WI38 (cell line): ENCODE measurements around the gene MARCHF10.

Experiments
- H3K4me3 ChIP-seq: 2 replicates; pipeline ENCODE4 v1.5.1; 2011; ENCODE audit warnings: low read depth, mild to moderate bottlenecking, control low read depth, low read length
- CTCF ChIP-seq: IDR thresholded peaks from 2 replicates; pipeline ENCODE4 v1.5.1; 2012; ENCODE audit warnings: low read depth, mild to moderate bottlenecking, control low read depth, low read length

MARCHF10 gene

DNA sequence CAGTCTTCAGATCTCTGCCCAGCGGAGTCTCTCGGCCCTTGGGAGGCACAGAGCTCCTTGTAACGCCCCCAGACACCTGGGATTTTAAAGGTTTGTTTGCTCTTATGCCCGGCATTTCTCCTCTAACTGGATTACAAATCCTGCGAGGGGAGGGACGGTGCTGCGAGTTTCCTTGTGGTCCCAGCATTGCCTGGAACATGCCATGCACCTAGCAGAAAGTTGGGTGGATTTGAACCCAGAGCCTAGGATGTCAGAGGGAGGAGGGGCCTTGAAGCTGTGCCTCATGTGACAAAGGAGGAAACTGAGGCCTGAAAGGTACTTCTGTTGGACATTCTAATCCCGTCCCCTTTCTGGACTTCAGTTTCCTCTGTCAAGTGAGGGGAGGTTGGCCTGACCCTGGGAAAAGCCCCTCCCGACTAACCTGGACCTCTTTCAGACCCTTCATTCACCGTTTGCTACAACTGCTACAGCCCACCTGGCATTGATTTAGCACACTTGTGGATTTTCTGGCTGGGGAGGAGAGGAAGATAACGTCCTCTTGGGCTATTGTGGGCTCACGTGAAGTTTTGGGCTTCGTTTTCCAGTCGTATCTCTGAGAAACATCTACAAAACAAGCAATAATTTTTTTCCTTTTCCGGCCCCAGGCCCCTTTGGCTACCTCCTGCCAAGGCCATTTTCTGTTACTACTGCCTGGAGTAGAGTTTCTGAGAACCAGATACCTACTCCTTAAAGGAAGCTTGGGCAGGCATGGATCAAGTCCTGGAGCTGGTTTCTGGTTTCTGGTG, 149.8 kb downstream of the MARCHF10 start:
- TF ChIP-seq CTCF: no peak
- H3K4me3 ChIP-seq: no peak overlapping the region

DNA sequence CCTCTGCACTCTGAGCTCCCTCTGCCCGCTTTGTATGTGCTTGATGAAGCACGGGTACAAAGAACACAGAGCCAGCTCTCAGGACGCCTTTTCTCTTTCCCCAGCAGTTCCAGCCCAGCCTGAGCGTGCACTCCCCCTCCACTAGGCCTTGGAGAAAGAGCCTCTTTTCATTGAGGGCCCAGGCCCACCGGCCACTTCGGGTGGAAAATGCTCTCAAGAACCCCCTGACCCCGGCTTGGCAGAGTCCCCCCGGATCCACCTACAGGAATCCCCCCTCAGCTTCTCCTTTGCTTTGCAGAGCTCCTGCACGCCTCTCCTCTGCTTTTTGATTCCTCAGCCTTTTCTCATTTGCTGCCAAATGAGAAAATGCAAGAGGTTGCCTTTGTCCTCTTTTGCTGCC, 150.4 kb downstream of the MARCHF10 start:
- no peak overlapping the region for H3K4me3 ChIP-seq
- no peak for TF ChIP-seq CTCF

DNA sequence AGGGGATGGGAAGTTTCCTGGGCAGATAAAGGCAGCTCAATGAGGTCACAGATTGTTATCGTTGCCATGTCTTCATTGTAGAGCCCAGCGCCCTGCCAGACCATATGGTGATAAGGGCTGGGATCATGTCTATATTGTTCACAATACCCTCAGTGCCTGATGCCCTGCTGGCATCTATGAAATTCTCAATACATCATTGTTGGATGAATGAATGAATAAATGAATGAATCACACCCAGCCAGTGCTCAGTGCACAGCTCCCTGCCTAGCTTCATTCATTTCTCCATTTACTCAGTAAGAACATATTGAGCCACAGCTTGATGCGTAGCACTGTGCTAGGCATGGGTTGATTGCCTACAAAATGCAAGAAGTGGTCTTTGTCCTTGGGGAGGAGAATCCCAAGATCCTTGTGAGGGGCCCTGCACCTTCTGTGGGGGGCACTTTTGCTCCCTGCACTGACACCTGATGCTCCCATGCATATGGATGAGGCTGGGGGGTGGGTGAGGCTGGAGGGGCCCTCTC, 150.9 kb downstream of the MARCHF10 start:
- TF ChIP-seq CTCF: no peak
- H3K4me3 ChIP-seq: no peak overlapping the region

GRCh38 chr17:62656446-62656845, 151.7 kb downstream of the MARCHF10 start:
- H3K4me3 ChIP-seq: no peak overlapping the region
- no peak for TF ChIP-seq CTCF

DNA sequence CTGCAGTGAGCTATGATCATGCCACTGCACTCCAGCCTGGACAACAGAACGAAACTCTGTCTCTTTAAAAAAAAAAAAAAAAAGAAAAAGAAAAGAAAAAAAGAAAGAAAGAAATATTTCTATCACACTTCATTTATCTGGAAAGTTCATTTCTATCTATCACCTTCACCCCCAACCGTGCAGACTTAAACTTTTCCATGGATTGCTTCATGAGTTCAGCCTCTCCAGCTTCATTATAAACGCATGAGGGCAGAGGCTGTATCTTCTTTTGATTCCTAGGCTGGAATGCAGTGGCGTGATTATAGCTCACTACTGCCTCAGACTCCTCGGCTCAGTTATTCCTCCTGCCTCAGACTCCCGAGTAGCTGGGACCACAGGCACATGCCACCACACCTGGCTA, 152.5 kb downstream of the MARCHF10 start:
- no peak for TF ChIP-seq CTCF

GRCh38 chr17:62653826-62654761, 154.0 kb downstream of the MARCHF10 start:
- TF ChIP-seq CTCF: no peak
- H3K4me3 ChIP-seq: no peak overlapping the region

More for the DNA sequence above, 152.5 kb downstream of the MARCHF10 start:
- no peak overlapping the region for H3K4me3 ChIP-seq
